Uterus (tissue), 2 donors: Measurements from ENCODE around the gene CLASRP.

Experiments used
- POLR2A ChIP-seq, 2 donors: fragments of 450-650 bp; IDR thresholded peaks; one replicate each; pipeline ENCODE4 v1.6.1; 2016; ENCODE audit warnings: antibody characterized with exemption in 2 of 2, mild to moderate bottlenecking in 1 of 2, moderate library complexity in 1 of 2
- TF ChIP-seq, protein P1 (sequence below), 4 experiments: fragments of 200-600 bp in 2 of 4; fragments of 450-650 bp in 2 of 4; sonication (generic) in 2 of 4; IDR thresholded peaks; one replicate each; pipeline ENCODE4 v1.5.1; 2016 to 2019; ENCODE audit warnings: antibody characterized with exemption in 4 of 4, mild to moderate bottlenecking in 2 of 4, moderate library complexity in 1 of 4

DNA sequence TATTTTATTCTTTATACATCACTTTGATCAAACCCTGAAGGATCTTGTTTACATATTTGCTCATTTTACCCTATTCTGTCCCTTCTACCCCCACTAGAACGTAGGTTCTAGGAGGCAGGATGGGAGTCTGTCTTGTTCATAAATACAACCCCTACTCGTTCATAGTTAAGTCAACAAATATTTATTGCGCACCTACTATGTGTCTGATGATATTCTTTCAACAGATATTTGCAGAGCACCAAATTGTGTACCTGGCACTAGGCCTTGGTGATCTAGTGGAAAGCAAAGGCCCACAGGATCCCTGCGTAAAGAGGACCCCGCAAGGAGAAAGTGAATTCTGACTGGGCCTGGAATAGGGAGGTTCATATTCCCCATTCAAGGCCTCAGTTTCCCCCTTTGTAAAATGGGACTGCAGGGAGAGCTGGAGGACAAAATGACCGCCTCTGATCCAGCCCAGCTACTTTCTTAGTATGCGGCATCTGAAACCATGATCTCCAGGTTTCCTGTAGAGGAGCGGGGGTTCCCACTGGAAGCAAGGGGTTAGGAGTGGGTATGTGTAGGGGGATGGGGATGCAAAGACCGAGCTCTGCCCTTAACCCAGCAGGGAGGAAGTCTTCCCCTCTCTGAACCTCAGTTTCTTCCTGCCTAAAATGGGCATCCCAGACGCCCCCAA, 39.7 kb downstream of the CLASRP start:
- TF ChIP-seq, protein P1, sequence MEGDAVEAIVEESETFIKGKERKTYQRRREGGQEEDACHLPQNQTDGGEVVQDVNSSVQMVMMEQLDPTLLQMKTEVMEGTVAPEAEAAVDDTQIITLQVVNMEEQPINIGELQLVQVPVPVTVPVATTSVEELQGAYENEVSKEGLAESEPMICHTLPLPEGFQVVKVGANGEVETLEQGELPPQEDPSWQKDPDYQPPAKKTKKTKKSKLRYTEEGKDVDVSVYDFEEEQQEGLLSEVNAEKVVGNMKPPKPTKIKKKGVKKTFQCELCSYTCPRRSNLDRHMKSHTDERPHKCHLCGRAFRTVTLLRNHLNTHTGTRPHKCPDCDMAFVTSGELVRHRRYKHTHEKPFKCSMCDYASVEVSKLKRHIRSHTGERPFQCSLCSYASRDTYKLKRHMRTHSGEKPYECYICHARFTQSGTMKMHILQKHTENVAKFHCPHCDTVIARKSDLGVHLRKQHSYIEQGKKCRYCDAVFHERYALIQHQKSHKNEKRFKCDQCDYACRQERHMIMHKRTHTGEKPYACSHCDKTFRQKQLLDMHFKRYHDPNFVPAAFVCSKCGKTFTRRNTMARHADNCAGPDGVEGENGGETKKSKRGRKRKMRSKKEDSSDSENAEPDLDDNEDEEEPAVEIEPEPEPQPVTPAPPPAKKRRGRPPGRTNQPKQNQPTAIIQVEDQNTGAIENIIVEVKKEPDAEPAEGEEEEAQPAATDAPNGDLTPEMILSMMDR (IDR thresholded peaks at IDR 0.05): no peak
- TF ChIP-seq POLR2A (IDR thresholded peaks at IDR 0.05): no peak
